OCI-LY1 (cell line): ENCODE measurements around the gene PCK2.

Experiments used
- CTCF ChIP-seq: fragments of 200-600 bp; sonication (generic), shearing (Covaris generic); IDR thresholded peaks from 2 replicates; pipeline ENCODE4 v1.5.1; 2017; ENCODE audit warnings: mild to moderate bottlenecking, antibody characterized with exemption, low read length, moderate library complexity, mixed read lengths
- EZH2 ChIP-seq: fragments of 200-600 bp; sonication (generic), shearing (Covaris generic); IDR thresholded peaks from 2 replicates; pipeline ENCODE4 v1.8.0; 2017; ENCODE audit warnings: borderline replicate concordance, mixed run types, mild to moderate bottlenecking, antibody characterized with exemption, low read length, moderate library complexity, mixed read lengths

- no peak for TF ChIP-seq CTCF
- TF ChIP-seq EZH2 = no peak
These were observed 9.3 kb downstream of the PCK2 start for GRCh38 chr14:24103451-24103850.
